ENCODE data around the gene RGS12. TPM values are rescaled to one million over a fixed set of nuclear protein-coding genes. Genes with fewer than 3 reads are reported as not detected.

RGS12 gene
- total RNA-seq, 1 donor from 2014 or later = 116 TPM

DNA sequence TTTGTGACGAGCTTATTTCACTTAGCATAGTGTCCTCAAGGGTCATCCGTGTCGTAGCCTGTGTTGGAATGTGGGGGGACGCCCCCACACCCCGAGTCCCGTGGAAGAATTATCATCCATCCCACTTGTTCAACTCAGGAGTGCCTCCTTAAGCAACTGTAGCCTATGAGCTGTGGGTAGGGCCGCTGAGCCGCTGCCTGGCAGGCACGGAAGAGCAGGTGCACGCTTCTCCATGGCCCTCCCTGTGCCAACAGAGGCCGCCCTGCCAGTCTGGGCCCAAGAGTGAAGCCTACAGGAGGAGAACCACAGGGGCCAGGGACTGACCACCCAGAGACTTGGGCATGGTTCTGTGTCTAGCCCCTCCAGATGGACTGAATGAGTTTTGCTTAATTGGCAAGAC lies 2.3 kb upstream of the RGS12 start:
- Mint-ChIP-seq H3K9me3 (ENCODE audit: unreplicated experiment) (no peaks in the 10 kb centered on the region), H3K27ac (ENCODE audit: unreplicated experiment) (peak overlapping the region; percentile 42), H3K4me3 (ENCODE audit: unreplicated experiment) (no peak overlapping the region), H3K4me1 (ENCODE audit: unreplicated experiment) (peaks cover 40% of the 10 kb centered on the region), H3K36me3 (ENCODE audit: low read depth, unreplicated experiment) (no peaks in the 10 kb centered on the region), H3K27me3 (ENCODE audit: unreplicated experiment) (peaks cover 7% of the 10 kb centered on the region)
- DNase-seq (ENCODE audit: low spot score) = no peak
- TF ChIP-seq, protein P1, sequence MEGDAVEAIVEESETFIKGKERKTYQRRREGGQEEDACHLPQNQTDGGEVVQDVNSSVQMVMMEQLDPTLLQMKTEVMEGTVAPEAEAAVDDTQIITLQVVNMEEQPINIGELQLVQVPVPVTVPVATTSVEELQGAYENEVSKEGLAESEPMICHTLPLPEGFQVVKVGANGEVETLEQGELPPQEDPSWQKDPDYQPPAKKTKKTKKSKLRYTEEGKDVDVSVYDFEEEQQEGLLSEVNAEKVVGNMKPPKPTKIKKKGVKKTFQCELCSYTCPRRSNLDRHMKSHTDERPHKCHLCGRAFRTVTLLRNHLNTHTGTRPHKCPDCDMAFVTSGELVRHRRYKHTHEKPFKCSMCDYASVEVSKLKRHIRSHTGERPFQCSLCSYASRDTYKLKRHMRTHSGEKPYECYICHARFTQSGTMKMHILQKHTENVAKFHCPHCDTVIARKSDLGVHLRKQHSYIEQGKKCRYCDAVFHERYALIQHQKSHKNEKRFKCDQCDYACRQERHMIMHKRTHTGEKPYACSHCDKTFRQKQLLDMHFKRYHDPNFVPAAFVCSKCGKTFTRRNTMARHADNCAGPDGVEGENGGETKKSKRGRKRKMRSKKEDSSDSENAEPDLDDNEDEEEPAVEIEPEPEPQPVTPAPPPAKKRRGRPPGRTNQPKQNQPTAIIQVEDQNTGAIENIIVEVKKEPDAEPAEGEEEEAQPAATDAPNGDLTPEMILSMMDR (IDR thresholded peaks at IDR 0.05; ENCODE audit: unreplicated experiment) = no peak

DNA sequence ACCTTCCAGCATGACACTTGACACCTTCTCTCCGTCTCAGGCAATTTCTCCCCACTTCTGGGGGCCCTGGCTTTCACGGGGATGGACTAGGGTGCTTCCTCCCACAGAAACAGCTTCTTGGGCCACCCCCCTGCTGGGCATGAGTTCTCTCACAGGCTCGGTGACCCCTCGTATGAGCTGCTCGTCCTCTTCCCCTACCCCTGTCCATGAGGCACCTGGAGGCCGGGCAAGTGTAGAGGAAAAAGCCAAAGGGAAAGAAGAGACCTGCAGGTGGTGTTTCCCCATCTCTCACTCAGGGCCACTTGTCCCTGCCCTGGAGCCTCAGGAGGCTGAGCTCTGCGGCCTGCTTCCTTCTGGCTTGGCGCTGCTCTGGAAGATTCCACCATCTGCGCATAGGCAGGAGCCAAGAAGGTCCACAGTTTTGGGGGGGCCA lies 1.9 kb upstream of the RGS12 start:
- TF ChIP-seq, protein P1 (IDR thresholded peaks at IDR 0.05; ENCODE audit: unreplicated experiment) = no peak
- Mint-ChIP-seq H3K27me3 (ENCODE audit: unreplicated experiment) (peaks cover 9% of the 10 kb centered on the region), H3K27ac (ENCODE audit: unreplicated experiment) (no peak overlapping the region), H3K9me3 (ENCODE audit: unreplicated experiment) (no peaks in the 10 kb centered on the region), H3K4me1 (ENCODE audit: unreplicated experiment) (peaks cover 40% of the 10 kb centered on the region), H3K4me3 (ENCODE audit: unreplicated experiment) (no peak overlapping the region), H3K36me3 (ENCODE audit: low read depth, unreplicated experiment) (no peaks in the 10 kb centered on the region)
- DNase-seq (ENCODE audit: low spot score) = no peak

DNA sequence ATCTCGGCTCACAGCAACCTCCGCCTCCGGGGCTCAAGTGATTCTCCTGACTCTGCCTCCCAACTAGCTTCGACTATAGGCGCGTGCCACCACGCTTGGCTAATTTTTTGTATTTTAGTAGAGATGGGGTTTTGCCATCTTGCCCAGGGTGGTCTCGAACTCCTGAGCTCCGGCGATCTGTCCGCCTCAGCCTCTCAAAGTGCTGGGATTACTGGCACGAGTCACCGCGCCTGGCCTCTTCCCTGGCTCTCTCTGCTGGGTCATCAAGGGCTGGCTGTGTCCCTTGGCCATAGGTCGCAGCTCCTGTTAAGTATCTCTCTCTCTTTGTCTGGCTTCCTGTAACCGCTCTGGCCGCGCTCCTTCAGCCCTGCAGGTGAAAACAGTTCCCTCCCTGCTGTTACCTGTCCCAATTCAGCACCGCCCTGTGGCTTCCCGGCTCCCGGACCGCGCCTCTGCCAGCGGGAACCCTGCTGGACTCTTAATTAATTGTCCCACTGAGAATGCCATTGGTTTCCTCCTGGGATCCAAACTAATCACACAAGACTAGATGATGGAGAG lies 1.3 kb upstream of the RGS12 start:
- H3K9me3 Mint-ChIP-seq (ENCODE audit: unreplicated experiment) = no peaks in the 10 kb centered on the region

DNA sequence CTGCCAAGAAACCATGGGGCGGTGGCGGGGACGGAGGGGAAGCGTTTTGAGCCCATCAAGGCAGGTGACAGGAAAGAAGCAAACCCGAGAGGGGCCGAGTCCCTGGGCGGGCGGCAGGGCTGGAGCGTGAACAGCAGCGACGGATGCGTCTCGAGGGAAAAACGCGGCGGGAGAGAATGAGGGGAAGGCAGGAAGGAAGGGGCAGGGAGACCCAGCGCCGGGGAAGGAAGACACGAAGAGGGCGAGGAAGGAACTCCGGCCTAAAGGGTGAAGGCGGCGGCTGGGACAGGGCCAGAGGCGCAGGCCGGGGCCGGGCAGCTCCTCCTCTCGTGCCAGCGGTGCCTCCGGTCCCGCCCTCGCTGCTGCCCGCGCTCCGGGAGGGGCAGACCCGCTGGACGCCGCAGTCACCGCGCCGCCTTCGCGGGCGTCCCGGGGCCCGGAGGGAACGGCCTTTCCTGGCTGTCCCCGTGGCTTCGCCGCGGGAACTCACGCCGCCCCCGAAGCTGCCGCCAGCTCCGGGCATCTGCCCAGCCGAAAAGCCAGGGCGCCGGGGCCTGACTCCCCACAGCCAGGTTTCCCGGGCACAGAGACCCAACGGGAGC lies 751 bp upstream of the RGS12 start:
- TF ChIP-seq, protein P1 (IDR thresholded peaks at IDR 0.05; ENCODE audit: unreplicated experiment) = no peak
- H3K9me3 Mint-ChIP-seq (ENCODE audit: unreplicated experiment) = no peaks in the 10 kb centered on the region
- peaks cover 9% of the 10 kb centered on the region for H3K27me3 Mint-ChIP-seq (ENCODE audit: unreplicated experiment)
- H3K4me3 Mint-ChIP-seq (ENCODE audit: unreplicated experiment) = peak overlapping the region; percentile 92
- H3K36me3 Mint-ChIP-seq (ENCODE audit: low read depth, unreplicated experiment) = no peaks in the 10 kb centered on the region
- H3K27ac Mint-ChIP-seq (ENCODE audit: unreplicated experiment) = peak overlapping the region; percentile 89
- peak; percentile 61 for DNase-seq (ENCODE audit: low spot score)
- peaks cover 48% of the 10 kb centered on the region for H3K4me1 Mint-ChIP-seq (ENCODE audit: unreplicated experiment)

More for the DNA sequence above, 1.3 kb upstream of the RGS12 start:
- Mint-ChIP-seq H3K27ac (ENCODE audit: unreplicated experiment) (peak overlapping the region; percentile 89), H3K4me1 (ENCODE audit: unreplicated experiment) (peaks cover 46% of the 10 kb centered on the region), H3K36me3 (ENCODE audit: low read depth, unreplicated experiment) (no peaks in the 10 kb centered on the region), H3K27me3 (ENCODE audit: unreplicated experiment) (peaks cover 9% of the 10 kb centered on the region), H3K4me3 (ENCODE audit: unreplicated experiment) (peak overlapping the region; percentile 92)
- TF ChIP-seq, protein P1 (IDR thresholded peaks at IDR 0.05; ENCODE audit: unreplicated experiment) = no peak
- no peak for DNase-seq (ENCODE audit: low spot score)
